ENCODE data around the gene RANBP1. TPM values are rescaled to one million over a fixed set of nuclear protein-coding genes. Genes with fewer than 3 reads are reported as not detected.

RANBP1 gene
- total and polyA plus RNA-seq, 5 donors from 2014 or later = 67.2 to 93.9 (median 87.9) TPM

DNA sequence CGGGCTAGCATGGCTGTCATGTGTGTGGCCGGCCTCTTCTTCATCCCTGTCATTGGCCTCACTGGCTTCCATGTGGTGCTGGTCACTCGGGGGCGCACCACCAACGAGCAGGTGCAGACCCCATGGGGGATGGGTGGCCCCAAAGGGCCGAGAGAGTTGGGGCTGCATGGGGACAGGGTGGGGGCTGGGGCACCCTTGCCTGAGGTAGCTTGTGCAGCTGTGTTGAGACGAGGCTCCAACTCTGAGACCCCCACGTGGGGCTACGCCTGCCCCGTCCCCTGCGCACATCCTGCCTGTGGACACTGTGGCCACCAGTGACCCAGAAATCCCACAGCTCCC is 24.2 kb downstream of the RANBP1 start:
- ATAC-seq (ENCODE audit: low read depth in 2 of 2) = no peak

DNA sequence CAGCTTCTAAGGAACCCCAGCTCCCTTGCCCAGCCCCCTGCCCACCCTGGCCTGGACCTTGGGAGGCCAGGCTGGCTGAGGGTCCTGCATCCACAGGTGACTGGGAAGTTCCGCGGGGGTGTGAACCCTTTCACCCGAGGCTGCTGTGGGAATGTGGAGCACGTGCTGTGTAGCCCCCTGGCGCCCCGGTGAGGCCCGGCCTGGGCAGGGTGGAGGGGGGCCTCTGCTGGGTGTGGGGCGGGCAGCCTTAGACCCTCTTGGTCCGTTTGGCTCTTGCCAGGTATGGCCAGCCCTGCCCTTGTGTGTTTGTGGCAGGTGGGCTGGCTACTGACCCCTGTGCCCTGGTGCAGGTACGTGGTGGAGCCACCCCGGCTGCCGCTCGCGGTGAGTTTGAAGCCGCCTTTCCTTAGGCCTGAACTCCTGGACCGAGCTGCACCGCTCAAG is 24.6 kb downstream of the RANBP1 start:
- peaks cover 8% of the 10 kb centered on the region for H3K4me1 ChIP-seq (ENCODE audit: control insufficient read depth, insufficient read depth, low read length, poor library complexity, severe bottlenecking)
- H3K9me3 ChIP-seq (ENCODE audit: control insufficient read depth in 2 of 2, low read length in 2 of 2) = no peaks in the 10 kb centered on the region
- H3K36me3 ChIP-seq (ENCODE audit: control insufficient read depth, insufficient read depth, low read length) = no peaks in the 10 kb centered on the region
- H3K27ac Mint-ChIP-seq = no peak overlapping the region
- ATAC-seq (ENCODE audit: low read depth in 2 of 2) (no peak), DNase-seq (no peak)
- no peaks in the 10 kb centered on the region for H3K27me3 Mint-ChIP-seq
- no peaks in the 10 kb centered on the region for H3K9me3 Mint-ChIP-seq
- H3K27ac ChIP-seq (ENCODE audit: insufficient read depth, low read length, poor library complexity, severe bottlenecking) = no peak overlapping the region
- H3K36me3 Mint-ChIP-seq = no peaks in the 10 kb centered on the region
- no peak overlapping the region for H3K4me3 Mint-ChIP-seq
- H3K4me1 Mint-ChIP-seq = peaks cover 0 to 25% (median 6%) of the 10 kb centered on the region in 4 donors
- H3K27me3 ChIP-seq (ENCODE audit: control insufficient read depth, insufficient read depth, low read length) = no peaks in the 10 kb centered on the region
- no peak overlapping the region for H3K4me3 ChIP-seq (ENCODE audit: low read depth, low read length)

More for the DNA sequence above, 24.2 kb downstream of the RANBP1 start:
- Histone ChIP-seq H3K27me3 (ENCODE audit: control insufficient read depth, insufficient read depth, low read length) (no peaks in the 10 kb centered on the region), H3K4me3 (ENCODE audit: low read depth, low read length) (no peak overlapping the region), H3K36me3 (ENCODE audit: control insufficient read depth, insufficient read depth, low read length) (no peaks in the 10 kb centered on the region), H3K27ac (ENCODE audit: insufficient read depth, low read length, poor library complexity, severe bottlenecking) (no peak overlapping the region), H3K4me1 (ENCODE audit: control insufficient read depth, insufficient read depth, low read length, poor library complexity, severe bottlenecking) (peaks cover 9% of the 10 kb centered on the region), H3K9me3 (ENCODE audit: control insufficient read depth in 2 of 2, low read length in 2 of 2) (no peaks in the 10 kb centered on the region)
- Mint-ChIP-seq H3K36me3 (no peaks in the 10 kb centered on the region), H3K27ac (no peak overlapping the region), H3K9me3 (no peaks in the 10 kb centered on the region), H3K4me3 (no peak overlapping the region), H3K27me3 (no peaks in the 10 kb centered on the region), H3K4me1 (peaks cover 0 to 29% (median 6%) of the 10 kb centered on the region in 4 donors)
- DNase-seq = no peak

DNA sequence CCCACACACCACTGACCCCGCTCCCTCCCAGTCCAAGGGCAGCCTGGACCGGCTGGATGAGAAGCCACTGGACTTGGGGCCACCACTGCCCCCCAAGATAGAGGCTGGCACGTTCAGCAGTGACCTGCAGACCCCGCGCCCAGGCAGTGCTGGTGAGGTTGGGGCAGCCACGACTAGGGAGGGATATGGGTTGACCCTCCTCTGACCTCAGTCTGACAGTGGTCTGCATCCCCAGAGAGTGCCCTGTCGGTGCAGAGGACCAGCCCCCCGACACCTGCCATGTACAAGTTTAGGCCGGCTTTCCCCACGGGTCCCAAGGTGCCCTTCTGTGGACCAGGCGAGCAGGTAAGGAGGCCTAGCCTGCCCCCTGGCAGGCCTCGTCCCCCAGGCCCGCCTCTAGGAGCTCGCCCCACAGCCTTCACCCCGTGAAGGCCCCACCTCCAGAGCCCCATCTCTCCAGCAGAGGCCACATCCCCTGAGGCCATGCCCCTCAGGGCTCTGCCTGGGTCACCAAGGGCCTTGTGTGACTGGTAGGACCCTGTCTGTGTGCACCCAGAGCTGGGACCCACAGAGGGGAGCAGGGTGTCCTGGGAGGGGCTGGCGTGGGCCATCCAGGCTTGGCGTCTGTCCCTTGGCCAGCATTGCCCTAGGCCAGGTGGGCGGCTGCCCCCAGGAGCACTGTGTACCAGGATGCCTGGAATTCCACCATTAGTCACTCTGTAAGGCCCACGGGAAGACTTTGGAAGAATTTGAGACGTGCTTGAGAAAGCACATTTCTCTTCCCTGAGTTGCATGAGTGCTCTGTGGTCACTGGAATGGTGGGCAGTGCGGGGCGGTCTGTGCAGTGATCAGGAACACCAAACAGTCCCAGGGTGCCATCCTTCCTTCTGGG is 25.5 kb downstream of the RANBP1 start:
- Mint-ChIP-seq H3K4me1 (peaks cover 0 to 22% (median 2%) of the 10 kb centered on the region in 4 donors), H3K4me3 (no peak overlapping the region), H3K36me3 (no peaks in the 10 kb centered on the region), H3K9me3 (no peaks in the 10 kb centered on the region), H3K27ac (no peak overlapping the region), H3K27me3 (no peaks in the 10 kb centered on the region)
- H3K27ac ChIP-seq (ENCODE audit: insufficient read depth, low read length, poor library complexity, severe bottlenecking) = no peak overlapping the region
- ATAC-seq (ENCODE audit: low read depth in 2 of 2) = no peak
- H3K4me1 ChIP-seq (ENCODE audit: control insufficient read depth, insufficient read depth, low read length, poor library complexity, severe bottlenecking) = peaks cover 3% of the 10 kb centered on the region
- H3K27me3 ChIP-seq (ENCODE audit: control insufficient read depth, insufficient read depth, low read length) = no peaks in the 10 kb centered on the region
- no peak for DNase-seq
- H3K9me3 ChIP-seq (ENCODE audit: control insufficient read depth in 2 of 2, low read length in 2 of 2) = no peaks in the 10 kb centered on the region
- no peaks in the 10 kb centered on the region for H3K36me3 ChIP-seq (ENCODE audit: control insufficient read depth, insufficient read depth, low read length)
- H3K4me3 ChIP-seq (ENCODE audit: low read depth, low read length) = no peak overlapping the region

DNA sequence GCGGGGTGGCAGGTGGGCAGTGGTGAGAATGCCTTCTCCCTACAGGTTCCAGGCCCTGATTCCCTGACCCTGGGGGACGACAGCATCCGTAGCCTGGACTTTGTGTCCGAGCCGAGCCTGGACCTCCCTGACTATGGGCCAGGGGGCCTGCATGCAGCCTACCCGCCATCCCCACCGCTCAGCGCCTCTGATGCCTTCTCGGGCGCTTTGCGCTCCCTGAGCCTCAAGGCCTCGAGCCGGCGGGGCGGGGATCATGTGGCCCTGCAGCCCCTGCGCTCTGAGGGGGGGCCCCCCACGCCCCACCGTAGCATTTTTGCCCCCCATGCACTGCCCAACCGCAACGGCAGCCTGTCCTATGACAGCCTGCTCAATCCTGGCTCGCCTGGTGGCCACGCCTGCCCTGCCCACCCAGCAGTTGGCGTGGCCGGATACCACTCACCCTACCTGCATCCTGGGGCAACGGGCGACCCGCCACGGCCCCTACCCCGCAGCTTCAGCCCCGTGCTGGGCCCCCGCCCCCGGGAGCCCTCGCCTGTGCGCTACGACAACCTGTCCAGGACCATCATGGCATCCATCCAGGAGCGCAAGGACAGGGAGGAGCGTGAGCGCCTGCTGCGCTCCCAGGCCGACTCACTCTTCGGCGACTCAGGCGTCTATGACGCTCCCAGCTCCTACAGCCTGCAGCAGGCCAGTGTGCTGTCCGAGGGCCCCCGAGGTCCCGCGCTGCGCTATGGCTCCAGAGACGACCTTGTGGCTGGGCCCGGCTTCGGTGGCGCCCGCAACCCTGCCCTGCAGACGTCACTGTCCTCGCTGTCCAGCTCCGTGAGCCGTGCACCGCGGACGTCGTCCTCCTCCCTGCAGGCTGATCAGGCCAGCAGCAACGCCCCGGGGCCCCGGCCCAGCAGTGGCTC is 27.1 kb downstream of the RANBP1 start:
- DNase-seq (no peak), ATAC-seq (ENCODE audit: low read depth in 2 of 2) (no peak)
- Mint-ChIP-seq H3K27me3 (no peaks in the 10 kb centered on the region), H3K27ac (no peak overlapping the region), H3K4me3 (no peak overlapping the region), H3K9me3 (no peaks in the 10 kb centered on the region), H3K36me3 (no peaks in the 10 kb centered on the region), H3K4me1 (peaks cover 0 to 12% (median 0%) of the 10 kb centered on the region in 4 donors)
- Histone ChIP-seq H3K27me3 (ENCODE audit: control insufficient read depth, insufficient read depth, low read length) (no peaks in the 10 kb centered on the region), H3K4me3 (ENCODE audit: low read depth, low read length) (no peak overlapping the region), H3K9me3 (ENCODE audit: control insufficient read depth in 2 of 2, low read length in 2 of 2) (no peaks in the 10 kb centered on the region), H3K27ac (ENCODE audit: insufficient read depth, low read length, poor library complexity, severe bottlenecking) (no peak overlapping the region), H3K4me1 (ENCODE audit: control insufficient read depth, insufficient read depth, low read length, poor library complexity, severe bottlenecking) (no peaks in the 10 kb centered on the region), H3K36me3 (ENCODE audit: control insufficient read depth, insufficient read depth, low read length) (no peaks in the 10 kb centered on the region)

DNA sequence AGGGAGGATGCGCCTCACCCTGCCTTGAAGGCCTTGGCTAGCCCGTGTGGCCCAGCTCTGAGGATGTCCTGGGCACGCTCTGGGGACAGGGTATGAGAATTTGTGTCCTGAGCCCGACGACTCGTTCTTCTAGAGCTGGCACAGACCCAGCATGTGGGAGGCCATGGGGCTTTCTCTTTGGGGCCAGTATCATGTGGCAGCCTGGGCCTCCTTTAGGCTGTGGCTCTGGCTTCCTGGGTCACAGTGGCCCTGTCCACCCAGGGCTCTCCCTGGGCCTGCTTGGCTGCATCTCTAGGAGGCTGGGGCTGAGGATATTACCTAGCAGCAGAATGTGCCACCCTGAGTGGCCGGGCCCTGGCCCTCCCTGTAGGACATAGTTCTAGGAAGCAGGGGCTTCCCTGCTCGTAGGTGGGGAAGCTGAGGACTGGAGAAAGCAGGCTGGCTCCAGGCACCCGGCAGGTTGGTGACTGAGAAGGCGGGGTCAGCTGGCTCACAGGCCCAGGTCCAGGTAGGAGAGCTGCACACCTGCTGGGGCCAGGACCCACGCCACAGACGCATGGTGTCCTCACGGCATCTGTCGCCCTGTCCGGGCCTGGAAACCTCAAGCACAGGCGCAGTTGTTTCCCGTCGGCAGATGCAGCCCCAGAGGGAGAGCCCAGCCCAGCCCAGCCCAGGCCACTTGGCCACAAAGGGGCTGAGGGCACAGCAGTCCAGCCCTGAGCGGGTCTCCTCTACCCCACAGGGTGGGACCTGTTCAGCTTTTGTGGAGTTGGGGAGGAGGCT is 28.2 kb downstream of the RANBP1 start:
- no peaks in the 10 kb centered on the region for H3K9me3 Mint-ChIP-seq
- Histone ChIP-seq H3K4me3 (ENCODE audit: low read depth, low read length) (no peak overlapping the region), H3K4me1 (ENCODE audit: control insufficient read depth, insufficient read depth, low read length, poor library complexity, severe bottlenecking) (no peaks in the 10 kb centered on the region), H3K27me3 (ENCODE audit: control insufficient read depth, insufficient read depth, low read length) (no peaks in the 10 kb centered on the region), H3K9me3 (ENCODE audit: control insufficient read depth in 2 of 2, low read length in 2 of 2) (no peaks in the 10 kb centered on the region), H3K27ac (ENCODE audit: insufficient read depth, low read length, poor library complexity, severe bottlenecking) (no peak overlapping the region), H3K36me3 (ENCODE audit: control insufficient read depth, insufficient read depth, low read length) (no peaks in the 10 kb centered on the region)
- no peak for ATAC-seq (ENCODE audit: low read depth in 2 of 2)
- H3K36me3 Mint-ChIP-seq = no peaks in the 10 kb centered on the region
- DNase-seq = no peak
- no peak overlapping the region for H3K4me3 Mint-ChIP-seq
- H3K27me3 Mint-ChIP-seq = no peaks in the 10 kb centered on the region
- H3K4me1 Mint-ChIP-seq = peaks cover 0 to 5% (median 0%) of the 10 kb centered on the region in 4 donors
- H3K27ac Mint-ChIP-seq = peak overlapping the region in 1 of 3 donors; percentile 56

DNA sequence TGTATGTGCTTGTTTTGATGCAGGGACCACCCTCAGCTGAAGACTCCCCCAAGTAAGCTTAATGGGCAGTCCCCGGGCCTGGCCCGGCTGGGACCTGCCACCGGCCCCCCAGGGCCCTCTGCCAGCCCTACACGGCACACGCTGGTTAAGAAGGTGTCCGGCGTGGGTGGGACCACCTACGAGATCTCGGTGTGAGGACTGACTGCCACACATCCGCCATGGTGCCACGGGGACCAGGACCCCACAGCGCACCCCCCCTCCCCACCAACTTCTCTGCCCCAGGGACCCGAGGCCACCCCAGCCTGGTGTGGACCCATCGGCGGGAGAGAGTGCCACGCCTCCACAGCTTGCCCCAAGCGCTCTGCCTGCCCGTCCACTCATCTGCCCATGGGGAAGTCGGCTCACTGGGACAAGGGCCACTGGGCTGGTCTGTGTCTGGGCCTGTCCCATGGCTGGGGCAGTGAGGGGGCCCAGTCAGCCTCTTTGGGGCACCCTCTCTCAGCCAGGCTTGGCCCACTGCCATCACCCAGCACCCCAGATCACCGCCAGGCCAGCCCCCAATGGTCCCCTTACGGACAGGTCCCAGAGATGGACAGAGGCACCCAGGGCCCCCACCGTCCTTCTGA is 29.4 kb downstream of the RANBP1 start:
- H3K4me3 ChIP-seq (ENCODE audit: low read depth, low read length) = no peak overlapping the region
- H3K27ac Mint-ChIP-seq = no peak overlapping the region
- H3K36me3 ChIP-seq (ENCODE audit: control insufficient read depth, insufficient read depth, low read length) = no peaks in the 10 kb centered on the region
- no peaks in the 10 kb centered on the region for H3K4me1 ChIP-seq (ENCODE audit: control insufficient read depth, insufficient read depth, low read length, poor library complexity, severe bottlenecking)
- peak overlapping the region in 1 of 4 donors; percentile 58 for H3K4me3 Mint-ChIP-seq
- H3K9me3 ChIP-seq (ENCODE audit: control insufficient read depth in 2 of 2, low read length in 2 of 2) = no peaks in the 10 kb centered on the region
- no peaks in the 10 kb centered on the region for H3K9me3 Mint-ChIP-seq
- H3K27me3 ChIP-seq (ENCODE audit: control insufficient read depth, insufficient read depth, low read length) = no peaks in the 10 kb centered on the region
- H3K4me1 Mint-ChIP-seq = peaks cover 0 to 3% (median 0%) of the 10 kb centered on the region in 4 donors
- ATAC-seq (ENCODE audit: low read depth in 2 of 2) = no peak
- H3K27ac ChIP-seq (ENCODE audit: insufficient read depth, low read length, poor library complexity, severe bottlenecking) = no peak overlapping the region
- H3K27me3 Mint-ChIP-seq = no peaks in the 10 kb centered on the region
- no peaks in the 10 kb centered on the region for H3K36me3 Mint-ChIP-seq
- no peak for DNase-seq

DNA sequence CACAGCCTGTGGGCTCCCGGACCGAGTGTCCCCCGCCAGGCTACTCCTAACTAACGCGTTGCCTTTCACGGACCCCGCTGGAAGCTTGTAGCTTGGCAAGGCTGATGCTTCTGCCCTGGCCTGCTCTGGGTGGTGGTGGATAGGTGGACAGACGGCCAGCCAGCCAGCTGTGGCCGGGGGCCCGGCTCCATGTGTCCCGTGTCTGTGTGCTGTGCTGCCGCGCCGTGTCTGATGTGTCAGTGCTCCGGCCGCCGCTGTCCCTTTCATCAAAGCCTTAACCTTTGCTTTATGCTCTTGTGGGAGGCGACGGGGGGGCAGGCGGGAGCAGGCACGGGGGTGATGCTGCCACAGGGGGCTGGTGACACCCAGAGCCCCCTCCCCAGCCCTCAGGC is 29.9 kb downstream of the RANBP1 start:
- DNase-seq (no peak), ATAC-seq (ENCODE audit: low read depth in 2 of 2) (no peak)
- Histone ChIP-seq H3K4me1 (ENCODE audit: control insufficient read depth, insufficient read depth, low read length, poor library complexity, severe bottlenecking) (no peaks in the 10 kb centered on the region), H3K27ac (ENCODE audit: insufficient read depth, low read length, poor library complexity, severe bottlenecking) (no peak overlapping the region), H3K36me3 (ENCODE audit: control insufficient read depth, insufficient read depth, low read length) (no peaks in the 10 kb centered on the region), H3K4me3 (ENCODE audit: low read depth, low read length) (no peak overlapping the region), H3K9me3 (ENCODE audit: control insufficient read depth in 2 of 2, low read length in 2 of 2) (no peaks in the 10 kb centered on the region), H3K27me3 (ENCODE audit: control insufficient read depth, insufficient read depth, low read length) (no peaks in the 10 kb centered on the region)
- Mint-ChIP-seq H3K4me3 (no peak overlapping the region), H3K4me1 (peaks cover 0 to 3% (median 0%) of the 10 kb centered on the region in 4 donors), H3K36me3 (no peaks in the 10 kb centered on the region), H3K9me3 (no peaks in the 10 kb centered on the region), H3K27ac (no peak overlapping the region), H3K27me3 (no peaks in the 10 kb centered on the region)

Data from CD4-positive, CD25-positive, alpha-beta regulatory T cell (primary cell).